GM18507 (cell line): Measurements from ENCODE around the gene PTPRN2.
"Not testable (repeated sequence)": the region's sequence is repeated elsewhere in the genome, so short reads cannot be mapped to it uniquely, and the experiment has no call there.

Source experiments
- DNase-seq: peaks from one replicate; pipeline ENCODE4 v3.0.0; 2011; ENCODE audit warnings: low read depth; ENCODE audit not compliant: insufficient read length; ENCODE audit errors: extremely low spot score
- FAIRE-seq: peaks from 2 replicates; lab custom pipeline; 2011; peaks lifted over from hg19 to GRCh38; lab: Jason Lieb, UNC

PTPRN2 gene

GRCh38 chr7:157668884-157669767 lies 918.5 kb downstream of the PTPRN2 start:
- DNase-seq (no peak), FAIRE-seq (no peak)

DNA sequence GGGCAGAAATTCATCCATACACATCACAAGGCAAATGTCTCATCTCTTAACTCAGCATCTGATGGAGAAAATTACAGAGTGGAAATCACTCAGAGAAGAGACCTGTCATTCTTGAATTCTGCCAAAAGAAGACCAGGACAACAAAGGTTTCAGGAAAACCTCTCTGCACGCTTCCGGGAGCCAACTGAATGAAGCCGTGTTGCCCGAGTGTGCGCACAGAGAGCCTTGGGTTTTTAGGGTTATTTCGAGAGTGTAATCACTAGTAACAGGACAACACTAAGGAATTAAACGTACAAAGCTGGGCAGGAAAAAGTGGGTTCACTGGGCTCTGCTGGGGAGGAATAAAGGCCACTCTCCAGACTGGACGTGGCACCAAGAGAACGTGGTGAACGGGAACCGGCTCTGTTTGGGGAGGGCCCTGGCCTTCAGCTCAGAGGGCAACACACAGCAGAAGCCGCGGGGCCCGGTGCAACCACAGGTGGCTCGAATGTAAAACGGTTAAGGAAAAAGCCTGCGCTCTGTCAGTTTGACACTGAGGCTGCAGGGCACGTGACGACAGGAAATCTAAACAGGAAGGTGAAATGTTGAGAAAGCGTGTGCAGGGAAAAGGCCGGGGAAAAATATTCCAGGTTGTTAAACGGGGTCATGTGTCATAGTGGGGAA lies 919.3 kb downstream of the PTPRN2 start:
- FAIRE-seq (no peak), DNase-seq (no peak)

GRCh38 chr7:157667731-157668130 lies 919.9 kb downstream of the PTPRN2 start:
- FAIRE-seq = no peak

GRCh38 chr7:157667261-157667660 lies 920.4 kb downstream of the PTPRN2 start:
- no peak for FAIRE-seq
- DNase-seq = no peak

More at GRCh38 chr7:157667731-157668130, 919.9 kb downstream of the PTPRN2 start:
- DNase-seq = no peak

- FAIRE-seq = no peak
- DNase-seq = no peak
Measured at GRCh38 chr7:157666530-157667040, 921.0 kb downstream of the PTPRN2 start.

DNA sequence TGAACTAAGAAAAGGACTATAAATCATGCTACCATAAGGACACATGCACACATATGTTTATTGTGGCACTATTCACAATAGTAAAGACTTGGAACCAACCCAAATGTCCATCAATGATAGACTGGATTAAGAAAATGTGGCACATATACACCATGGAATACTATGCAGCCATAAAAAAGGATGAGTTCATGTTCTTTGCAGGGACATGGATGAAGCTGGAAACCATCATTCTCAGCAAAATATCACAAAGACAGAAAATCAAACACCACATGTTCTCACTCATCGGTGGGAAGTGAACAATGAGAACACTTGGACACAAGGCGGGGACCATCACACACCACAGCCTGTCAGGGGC lies 922.0 kb downstream of the PTPRN2 start:
- not testable (repeated sequence) for DNase-seq, FAIRE-seq

GRCh38 chr7:157664871-157665633 lies 922.6 kb downstream of the PTPRN2 start:
- DNase-seq = no peak
- no peak for FAIRE-seq

- FAIRE-seq (no peak), DNase-seq (no peak)
Measured at GRCh38 chr7:157664034-157664433, 923.6 kb downstream of the PTPRN2 start.

- FAIRE-seq (no peak), DNase-seq (no peak)
Measured at GRCh38 chr7:157662981-157663716, 924.5 kb downstream of the PTPRN2 start.

GRCh38 chr7:157662110-157662791 lies 925.4 kb downstream of the PTPRN2 start:
- DNase-seq (no peak), FAIRE-seq (no peak)

GRCh38 chr7:157661611-157661975 lies 926.0 kb downstream of the PTPRN2 start:
- no peak for FAIRE-seq
- no peak for DNase-seq

- DNase-seq (no peak), FAIRE-seq (no peak)
Measured at GRCh38 chr7:157660971-157661610, 926.5 kb downstream of the PTPRN2 start.

DNA sequence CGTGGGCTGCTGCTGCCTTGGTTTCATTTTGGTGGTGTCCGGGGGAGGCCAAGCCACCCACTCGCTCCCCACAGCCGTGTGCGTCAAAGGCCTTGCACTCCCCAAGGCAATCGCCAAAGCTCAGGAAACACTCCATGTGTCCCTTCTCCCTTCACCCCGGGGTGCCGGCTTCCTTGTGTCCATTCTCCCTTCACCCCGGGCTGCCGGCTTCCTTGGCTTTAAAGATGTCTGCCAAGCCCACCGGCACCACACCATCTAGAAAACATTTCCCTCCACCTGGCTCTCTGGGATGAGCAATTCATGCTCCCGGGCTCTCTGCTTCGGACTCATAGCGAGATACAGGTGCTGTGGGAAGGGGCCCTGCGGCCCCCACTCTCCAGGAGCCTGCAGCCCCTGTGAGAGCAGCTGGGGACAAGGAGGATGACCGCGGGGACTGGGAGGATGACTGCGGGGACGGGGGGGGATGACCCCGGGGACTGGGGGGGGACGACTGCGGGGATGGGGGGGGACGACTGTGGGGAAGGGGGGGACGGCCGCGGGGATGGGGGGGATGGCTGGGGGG lies 928.7 kb downstream of the PTPRN2 start:
- no peak for DNase-seq
- no peak for FAIRE-seq

- DNase-seq (no peak), FAIRE-seq (no peak)
Measured at GRCh38 chr7:157657741-157658740, 929.6 kb downstream of the PTPRN2 start.

GRCh38 chr7:157656195-157656769 lies 931.3 kb downstream of the PTPRN2 start:
- FAIRE-seq = no peak
- no peak for DNase-seq

- FAIRE-seq = no peak
- DNase-seq = no peak
Measured at GRCh38 chr7:157654350-157654749, 933.3 kb downstream of the PTPRN2 start.

- FAIRE-seq (no peak), DNase-seq (no peak)
Measured at GRCh38 chr7:157653827-157654207, 933.8 kb downstream of the PTPRN2 start.
